H9 (cell line): Measurements from ENCODE around the gene HBP1. TPM values are rescaled to one million over a fixed set of nuclear protein-coding genes. Genes with fewer than 3 reads are reported as not detected.

Experiments
- DNase-seq: peaks from one replicate; pipeline ENCODE4 v3.0.0-alpha.2; 2017
- H2AFZ ChIP-seq: one replicate; pipeline ENCODE4 v1.6.1; 2013; ENCODE audit warnings: mild to moderate bottlenecking, low read length, control low read depth, moderate library complexity
- H2AK5ac ChIP-seq: 2 replicates; pipeline ENCODE4 v1.6.1; 2013; ENCODE audit warnings: low read length, control low read depth, mixed read lengths; ENCODE audit not compliant: insufficient read length
- H2BK120ac ChIP-seq: one replicate; pipeline ENCODE4 v1.6.1; 2013; ENCODE audit warnings: low read depth, mild to moderate bottlenecking, low read length, control low read depth, inconsistent platforms; ENCODE audit not compliant: poor library complexity, severe bottlenecking
- H2BK12ac ChIP-seq: 2 replicates; pipeline ENCODE4 v1.6.1; 2013; ENCODE audit warnings: low read length, control low read depth, mixed read lengths, low read depth; ENCODE audit not compliant: insufficient read length
- H2BK15ac ChIP-seq: 2 replicates; pipeline ENCODE4 v1.6.1; 2013; ENCODE audit warnings: low read depth, low read length, control low read depth
- H2BK20ac ChIP-seq: one replicate; pipeline ENCODE4 v1.6.1; 2013; ENCODE audit warnings: low read depth, mild to moderate bottlenecking, low read length, control low read depth, inconsistent platforms; ENCODE audit not compliant: poor library complexity, severe bottlenecking
- H2BK5ac ChIP-seq: 2 replicates; pipeline ENCODE4 v1.6.1; 2013; ENCODE audit warnings: low read length, control low read depth, mixed read lengths; ENCODE audit not compliant: insufficient read length
- H3K14ac ChIP-seq: 2 replicates; pipeline ENCODE4 v1.6.1; 2013; ENCODE audit warnings: low read length, control low read depth; ENCODE audit not compliant: insufficient read depth
- H3K18ac ChIP-seq: 2 replicates; pipeline ENCODE4 v1.6.1; 2013; ENCODE audit warnings: low read depth, mild to moderate bottlenecking, mixed read lengths, low read length, control low read depth; ENCODE audit not compliant: insufficient read length
- H3K23ac ChIP-seq: 2 replicates; pipeline ENCODE4 v1.6.1; 2013; ENCODE audit warnings: low read length, control low read depth, mixed read lengths, low read depth; ENCODE audit not compliant: insufficient read length
- H3K23me2 ChIP-seq: 2 replicates; pipeline ENCODE4 v1.6.1; 2013; ENCODE audit warnings: low read depth, mild to moderate bottlenecking, mixed read lengths, low read length, control low read depth; ENCODE audit not compliant: insufficient read length, poor library complexity, severe bottlenecking
- H3K27ac ChIP-seq: 2 replicates; pipeline ENCODE4 v1.5.1; 2013; ENCODE audit warnings: low read length, control low read depth, mixed read lengths, low read depth; ENCODE audit not compliant: insufficient read length
- H3K27me3 ChIP-seq: 2 replicates; pipeline ENCODE4 v1.6.1; 2013; ENCODE audit warnings: low read length, control low read depth, inconsistent platforms; ENCODE audit not compliant: insufficient read depth
- H3K4ac ChIP-seq: 2 replicates; pipeline ENCODE4 v1.6.1; 2013; ENCODE audit warnings: low read depth, mild to moderate bottlenecking, control low read depth, inconsistent platforms, low read length, moderate library complexity
- H3K4me1 ChIP-seq: 2 replicates; pipeline ENCODE4 v1.6.1; 2013; ENCODE audit warnings: low read length, control low read depth, inconsistent platforms; ENCODE audit not compliant: insufficient read depth
- H3K4me2 ChIP-seq: 2 replicates; pipeline ENCODE4 v1.6.1; 2013; ENCODE audit warnings: low read length, control low read depth, mixed read lengths; ENCODE audit not compliant: insufficient read length, insufficient read depth
- H3K56ac ChIP-seq: 2 replicates; pipeline ENCODE4 v1.6.1; 2013; ENCODE audit warnings: low read depth, mild to moderate bottlenecking, mixed read lengths, low read length, control low read depth; ENCODE audit not compliant: insufficient read length
- H3K79me1 ChIP-seq: 2 replicates; pipeline ENCODE4 v1.6.1; 2013; ENCODE audit warnings: low read depth, mild to moderate bottlenecking, moderate library complexity, low read length, control low read depth, inconsistent platforms; ENCODE audit not compliant: insufficient read depth, poor library complexity, severe bottlenecking
- H3K79me2 ChIP-seq: 2 replicates; pipeline ENCODE4 v1.6.1; 2013; ENCODE audit warnings: low read length, control low read depth, inconsistent platforms; ENCODE audit not compliant: insufficient read depth
- H3K9ac ChIP-seq: 2 replicates; pipeline ENCODE4 v1.6.1; 2013; ENCODE audit warnings: low read length, control low read depth, mixed read lengths; ENCODE audit not compliant: insufficient read length; ENCODE audit errors: extremely low read depth
- H3K9me3 ChIP-seq: one replicate; pipeline ENCODE4 v1.6.1; 2013; ENCODE audit warnings: low read depth, low read length, inconsistent platforms; ENCODE audit not compliant: control insufficient read depth
- H3T11ph ChIP-seq: one replicate; pipeline ENCODE4 v1.6.1; 2013; ENCODE audit warnings: mild to moderate bottlenecking, low read length, control low read depth, inconsistent platforms
- H4K20me1 ChIP-seq: one replicate; pipeline ENCODE4 v1.6.1; 2013; ENCODE audit not compliant: control insufficient read depth, insufficient read length, insufficient read depth
- H4K5ac ChIP-seq: 2 replicates; pipeline ENCODE4 v1.6.1; 2013; ENCODE audit warnings: low read depth, mild to moderate bottlenecking, mixed read lengths, low read length, control low read depth; ENCODE audit not compliant: insufficient read length
- H4K8ac ChIP-seq: replicated peaks from 2 replicates; pipeline ENCODE4 v1.6.1; 2013; ENCODE audit warnings: low read length, control low read depth, mixed read lengths, low read depth; ENCODE audit not compliant: insufficient read length
- H4K91ac ChIP-seq: 2 replicates; pipeline ENCODE4 v1.6.1; 2013; ENCODE audit warnings: low read depth, mild to moderate bottlenecking, moderate library complexity, mixed read lengths, low read length, control low read depth; ENCODE audit not compliant: insufficient read length
- H3K27ac Mint-ChIP-seq, 3 experiments: 2 replicates in 2 of 3; 3 replicates in 1 of 3; pipeline ENCODE4 v1.8.0; 2020 to 2021; ENCODE audit warnings: mixed read lengths in 3 of 3, mild to moderate bottlenecking in 1 of 3, moderate library complexity in 1 of 3
- H3K27me3 Mint-ChIP-seq: 2 replicates; pipeline ENCODE4 v1.8.0; 2021; ENCODE audit warnings: low read depth, mild to moderate bottlenecking, moderate library complexity, mixed read lengths
- H3K36me3 Mint-ChIP-seq, 3 experiments: 2 replicates in 2 of 3; 3 replicates in 1 of 3; pipeline ENCODE4 v1.8.0; 2020 to 2021; ENCODE audit warnings: low read depth in 3 of 3, mixed read lengths in 3 of 3; ENCODE audit not compliant: insufficient read depth in 1 of 3
- H3K4me1 Mint-ChIP-seq, 2 experiments: 2 replicates each; pipeline ENCODE4 v1.8.0; 2020; ENCODE audit warnings: mixed read lengths in 2 of 2
- H3K4me3 Mint-ChIP-seq, 2 experiments: 2 replicates in 1 of 2; 3 replicates in 1 of 2; pipeline ENCODE4 v1.8.0; 2020 to 2021; ENCODE audit warnings: mild to moderate bottlenecking in 2 of 2, mixed read lengths in 2 of 2, moderate library complexity in 1 of 2
- H3K9me3 Mint-ChIP-seq, 2 experiments: 2 replicates in 1 of 2; 3 replicates in 1 of 2; pipeline ENCODE4 v1.8.0; 2020; ENCODE audit warnings: mild to moderate bottlenecking in 2 of 2, mixed read lengths in 2 of 2, moderate library complexity in 1 of 2
- CTCF ChIP-seq: fragments of 200-600 bp; sonication (generic); conservative IDR thresholded peaks from 3 replicates; pipeline ENCODE4 v1.8.0; 2021; ENCODE audit warnings: antibody characterized with exemption, mild to moderate bottlenecking
- whole genome bisulfite sequencing: extraction: QIAGEN DNeasy Blood & Tissue Kit; methylation state at CpG from one replicate; pipeline ENCODE4 v1.1.7; 2013; ENCODE audit warnings: missing lambda C conversion rate, low lambda C conversion rate, mixed read lengths; ENCODE audit not compliant: insufficient read length; ENCODE audit errors: extremely low coverage; 5-methylcytosine and 5-hydroxymethylcytosine counted together
- total RNA-seq: library from RNA; stranded (reverse); gene quantifications from 2 replicates; pipeline ENCODE4 v1.2.1, GENCODE V29; 2021

The HBP1 gene
- total RNA-seq, 1 experiment from 2014 or later, result 27.6 TPM

- H2BK5ac ChIP-seq, result no peak overlapping the region
- no peak overlapping the region for H4K8ac ChIP-seq
- Mint-ChIP-seq H3K27me3 (no peaks in the 10 kb centered on the region), H3K4me3 (no peak overlapping the region; a peak in 1 of 5 replicates), H3K27ac (no peak overlapping the region), H3K4me1 (peaks cover 36 to 48% of the 10 kb centered on the region in 2 experiments), H3K36me3 (no peaks in the 10 kb centered on the region; a peak in 2 of 7 replicates), H3K9me3 (no peaks in the 10 kb centered on the region)
- H3K79me1 ChIP-seq, result peaks cover 3% of the 10 kb centered on the region
- H2BK120ac ChIP-seq, result no peak overlapping the region
- no peak overlapping the region for H3K27ac ChIP-seq
- no peak overlapping the region for H2BK20ac ChIP-seq
- H3K4me1 ChIP-seq, result no peaks in the 10 kb centered on the region; the same call in 1 of the 2 replicates
- no peak overlapping the region for H3K4ac ChIP-seq
- no peaks in the 10 kb centered on the region; the same call in 1 of the 2 replicates for H3K79me2 ChIP-seq
- no peak overlapping the region for H3K4me2 ChIP-seq
- no peak for DNase-seq
- H4K5ac ChIP-seq, result no peak overlapping the region
- H4K20me1 ChIP-seq, result no peaks in the 10 kb centered on the region
- H3K27me3 ChIP-seq, result no peaks in the 10 kb centered on the region
- no peak overlapping the region for H3K23ac ChIP-seq
- H3K9me3 ChIP-seq, result no peaks in the 10 kb centered on the region
- no peak overlapping the region for H2BK12ac ChIP-seq
- no CpG with 5 or more reads among the region's 2 CpGs for WGBS
- no peak overlapping the region for H3K9ac ChIP-seq
- H3K23me2 ChIP-seq, result no peaks in the 10 kb centered on the region
- no peak overlapping the region for H4K91ac ChIP-seq
- no peak overlapping the region for H2AK5ac ChIP-seq
- no peak overlapping the region for H3T11ph ChIP-seq
- H2AFZ ChIP-seq, result no peak overlapping the region
- H3K18ac ChIP-seq, result no peak overlapping the region
- H2BK15ac ChIP-seq, result no peak overlapping the region
- no peak overlapping the region for H3K56ac ChIP-seq
- TF ChIP-seq CTCF, result no peak
- H3K14ac ChIP-seq, result no peak overlapping the region
Observed at GRCh38 chr7:107128217-107128616, 40.6 kb upstream of the HBP1 start.
